ENCODE results near the gene MRPL18.
"Not testable (repeated sequence)": the region's sequence is repeated elsewhere in the genome, so short reads cannot be mapped to it uniquely, and the experiment has no call there.

The MRPL18 gene

DNA sequence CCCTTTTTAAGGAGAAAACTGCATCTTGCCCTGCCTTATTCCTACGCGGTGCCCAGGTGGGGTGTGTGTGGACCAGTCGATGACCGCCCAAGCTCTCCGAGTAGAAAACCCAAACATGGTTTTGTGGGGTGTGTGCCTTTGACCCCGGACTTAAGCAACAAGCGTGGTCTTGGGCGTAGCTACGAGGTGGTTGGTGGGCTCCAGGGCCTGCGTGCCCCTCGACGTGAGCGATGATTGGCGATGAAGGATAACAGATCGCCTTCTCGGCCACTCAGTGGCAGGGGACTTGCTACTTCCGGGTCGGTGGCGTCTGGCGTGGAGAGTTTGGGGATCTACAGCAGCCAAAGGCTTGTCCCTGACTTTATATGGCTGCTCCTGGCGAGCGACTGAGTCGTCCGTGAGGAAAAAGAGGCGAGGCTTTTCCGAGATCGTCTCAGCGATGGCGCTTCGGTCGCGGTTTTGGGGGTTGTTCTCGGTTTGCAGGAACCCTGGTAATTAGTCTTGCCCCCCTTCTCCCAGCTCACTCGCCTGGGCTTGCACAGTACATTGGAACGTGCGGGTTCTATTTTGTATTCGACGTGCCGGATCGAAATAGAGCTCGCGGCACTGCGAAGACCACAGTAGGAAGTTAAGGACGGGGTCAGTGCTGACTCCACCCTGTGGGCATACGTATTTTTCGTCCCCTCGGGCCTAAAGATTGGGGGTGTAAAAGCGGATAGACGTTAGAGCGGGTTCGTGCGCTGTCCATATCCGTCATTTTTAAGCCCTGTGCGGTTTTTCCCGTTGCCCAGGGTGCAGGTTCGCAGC is at the start of gene MRPL18:
TSS of gene MRPL18 (plus strand) at position 319 of the 807 bp plus-strand sequence. CDS start at position 440, 121 bp downstream.
- peak; percentile 92 for DNase-seq (ENCODE audit: low spot score)

DNA sequence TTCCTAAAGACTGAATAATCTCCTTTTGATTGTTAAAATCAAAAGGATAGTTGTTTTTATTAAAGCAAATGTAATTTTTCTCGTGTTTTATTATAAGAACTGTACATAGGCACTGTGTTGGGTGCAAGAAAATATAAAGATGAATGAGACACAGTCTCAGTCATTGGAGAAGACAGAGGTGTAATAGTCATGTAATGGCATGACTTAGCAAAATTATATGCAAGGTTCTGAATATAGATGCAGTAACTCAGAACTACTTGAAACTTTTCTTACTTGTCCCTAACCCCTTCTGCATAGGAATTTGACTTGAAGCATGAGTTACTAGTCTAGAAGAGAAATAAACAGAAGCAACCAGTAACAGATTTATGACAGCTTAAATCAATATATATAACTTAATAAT is 48.1 kb upstream of the MRPL18 start:
- peak; percentile 27 for DNase-seq (ENCODE audit: low spot score)

DNA sequence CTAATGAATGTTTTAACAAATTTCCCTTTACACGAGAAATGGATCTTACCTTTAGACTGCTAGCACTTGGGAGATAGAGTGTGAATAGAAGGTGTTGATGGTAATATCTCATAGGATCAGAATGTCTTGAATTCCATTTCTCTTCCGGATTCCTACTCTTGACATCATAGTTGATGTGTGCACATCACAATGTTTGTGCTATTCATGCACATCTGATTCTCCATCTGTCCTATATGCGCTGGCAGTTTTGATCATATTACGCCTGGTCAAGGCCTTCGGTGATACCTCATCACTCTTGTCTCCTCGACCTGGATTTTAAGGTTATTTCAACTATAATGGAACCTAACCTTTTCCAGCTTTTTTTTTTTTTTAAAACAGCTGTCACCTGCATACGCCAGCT is 45.2 kb upstream of the MRPL18 start:
- no peak for DNase-seq (ENCODE audit: low spot score)

DNA sequence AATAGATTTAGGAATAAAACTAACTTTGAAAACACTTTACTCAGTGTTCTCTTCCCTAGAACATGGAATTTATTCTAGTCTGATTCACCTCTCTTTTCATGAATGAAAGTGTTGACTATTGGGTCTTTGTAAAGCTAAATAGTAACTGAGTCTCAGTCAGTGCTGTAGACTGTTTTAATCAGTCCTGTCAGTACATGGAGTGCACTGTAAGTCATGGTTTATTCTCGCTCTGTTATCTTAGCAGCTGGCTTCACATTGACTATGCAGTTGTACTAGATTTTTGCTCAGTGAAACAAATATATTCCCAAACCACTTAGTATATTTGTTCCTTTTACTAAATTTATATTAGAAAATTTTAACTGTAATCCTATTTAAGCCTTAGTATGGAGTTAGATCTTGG is 43.5 kb upstream of the MRPL18 start:
- DNase-seq (ENCODE audit: low spot score) = no peak

DNA sequence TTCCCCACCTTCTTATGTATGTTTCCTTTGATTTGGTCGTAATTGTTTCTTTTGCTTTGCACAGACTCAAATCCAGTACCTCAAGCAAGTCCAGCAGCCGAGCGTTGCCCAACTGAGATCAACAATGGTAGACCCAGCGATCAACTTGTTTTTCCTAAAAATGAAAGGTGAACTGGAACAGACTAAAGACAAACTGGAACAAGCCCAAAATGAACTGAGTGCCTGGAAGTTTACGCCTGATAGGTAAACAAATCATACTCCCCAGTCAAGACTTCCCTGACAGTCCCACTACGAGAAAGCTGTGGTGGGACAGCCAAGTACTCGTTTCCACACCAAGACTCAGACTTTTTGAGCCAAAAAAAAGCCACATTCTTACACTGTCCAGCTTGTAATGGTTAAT is 42.1 kb upstream of the MRPL18 start:
- DNase-seq (ENCODE audit: low spot score) = not testable (repeated sequence)

DNA sequence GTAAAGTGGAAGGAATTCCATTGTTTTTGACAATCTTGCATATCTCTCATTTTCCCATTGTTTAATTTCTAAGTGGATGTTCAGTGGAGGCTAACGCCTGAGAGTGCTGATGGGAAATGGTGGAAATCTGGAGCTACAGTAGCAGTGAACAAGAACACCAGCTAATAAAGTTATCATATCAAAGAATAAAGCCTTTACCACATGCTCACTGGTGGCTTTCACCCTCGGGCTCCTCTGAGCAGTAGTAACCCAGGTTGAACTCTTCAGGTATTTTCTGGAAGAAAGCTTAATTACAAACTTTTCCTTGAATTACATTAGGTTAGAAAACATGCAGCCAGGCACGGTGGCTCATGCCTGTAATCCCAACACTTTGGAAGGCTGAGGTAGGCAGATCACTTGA is 38.8 kb upstream of the MRPL18 start:
- DNase-seq (ENCODE audit: low spot score) = no peak

DNA sequence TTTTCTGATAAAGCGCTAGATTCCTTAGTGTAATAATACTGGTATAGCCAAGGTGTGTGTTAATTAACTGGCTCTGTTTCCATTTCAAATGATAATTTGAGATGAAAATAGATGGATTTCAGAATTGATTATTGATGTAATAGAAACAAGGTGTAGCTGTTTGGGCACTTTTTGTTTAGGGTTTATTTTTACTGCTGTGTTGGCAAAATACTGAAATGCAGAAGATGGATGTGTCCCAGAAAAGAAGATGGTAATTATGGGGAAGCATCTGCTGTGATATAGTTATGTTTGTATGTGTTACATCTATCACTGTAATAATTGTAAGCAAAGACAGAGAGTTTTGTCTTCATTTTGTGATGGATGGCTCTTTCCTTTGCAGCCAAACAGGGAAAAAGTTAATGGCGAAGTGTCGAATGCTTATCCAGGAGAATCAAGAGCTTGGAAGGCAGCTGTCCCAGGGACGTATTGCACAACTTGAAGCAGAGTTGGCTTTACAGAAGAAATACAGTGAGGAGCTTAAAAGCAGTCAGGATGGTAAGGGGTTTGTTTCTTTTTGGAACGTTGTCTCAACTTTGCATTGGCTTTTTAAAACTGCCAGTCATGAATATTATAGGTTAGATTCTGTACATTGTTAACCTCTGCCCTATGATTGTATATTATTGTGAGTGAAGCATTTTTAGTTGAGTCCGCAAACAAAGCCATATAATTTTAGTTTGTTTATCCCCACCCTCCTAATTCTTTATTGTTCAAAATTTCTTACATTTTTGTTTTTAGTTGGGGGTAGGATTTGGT is 37.0 kb upstream of the MRPL18 start:
- no peak for DNase-seq (ENCODE audit: low spot score)

DNA sequence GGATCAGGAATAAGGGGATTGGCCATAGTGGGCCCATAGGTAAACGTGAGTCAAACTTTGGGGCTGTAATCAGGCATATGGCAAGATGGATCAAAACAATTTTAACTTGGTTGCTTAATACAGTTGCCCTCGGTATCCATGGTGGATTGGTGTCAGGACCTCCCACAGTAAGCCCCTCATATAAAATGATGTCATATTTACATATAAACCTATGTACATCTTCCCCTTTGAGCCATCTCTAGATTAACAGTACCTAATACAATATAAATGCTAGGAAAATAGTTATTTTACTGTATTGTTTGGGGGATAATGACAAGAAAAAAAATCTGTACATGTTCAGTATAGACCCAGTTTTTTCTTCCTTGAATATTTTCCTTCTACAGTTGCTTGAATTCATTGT is 35.9 kb upstream of the MRPL18 start:
- no peak for DNase-seq (ENCODE audit: low spot score)

DNA sequence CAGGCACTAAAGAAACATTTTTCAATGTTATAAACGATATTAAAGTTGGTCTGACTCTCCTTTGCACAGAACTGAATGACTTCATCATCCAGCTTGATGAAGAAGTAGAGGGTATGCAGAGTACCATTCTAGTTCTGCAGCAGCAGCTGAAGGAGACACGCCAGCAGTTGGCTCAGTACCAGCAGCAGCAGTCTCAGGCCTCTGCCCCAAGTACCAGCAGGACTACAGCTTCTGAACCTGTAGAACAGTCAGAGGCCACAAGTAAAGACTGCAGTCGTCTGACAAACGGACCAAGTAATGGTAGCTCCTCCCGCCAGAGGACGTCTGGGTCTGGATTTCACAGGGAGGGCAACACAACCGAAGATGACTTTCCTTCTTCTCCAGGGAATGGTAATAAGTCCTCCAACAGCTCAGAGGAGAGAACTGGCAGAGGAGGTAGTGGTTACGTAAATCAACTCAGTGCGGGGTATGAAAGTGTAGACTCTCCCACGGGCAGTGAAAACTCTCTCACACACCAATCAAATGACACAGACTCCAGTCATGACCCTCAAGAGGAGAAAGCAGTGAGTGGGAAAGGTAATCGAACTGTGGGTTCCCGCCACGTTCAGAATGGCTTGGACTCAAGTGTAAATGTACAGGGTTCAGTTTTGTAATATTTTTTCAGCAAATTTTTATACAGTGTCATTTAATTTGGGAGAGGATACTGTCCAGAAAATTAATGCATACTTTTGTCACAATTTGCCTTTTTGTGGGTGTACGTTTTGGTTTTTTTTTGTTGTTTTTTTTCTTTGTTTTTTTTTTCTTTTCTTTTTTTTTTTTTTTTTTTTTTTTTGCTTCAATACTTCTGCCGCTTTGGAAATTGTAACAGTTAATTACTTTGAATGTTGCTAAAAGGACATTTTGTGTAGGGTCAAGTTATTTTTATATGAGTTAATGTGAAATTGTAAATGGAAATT is 35.0 kb upstream of the MRPL18 start:
- no peak for DNase-seq (ENCODE audit: low spot score)

DNA sequence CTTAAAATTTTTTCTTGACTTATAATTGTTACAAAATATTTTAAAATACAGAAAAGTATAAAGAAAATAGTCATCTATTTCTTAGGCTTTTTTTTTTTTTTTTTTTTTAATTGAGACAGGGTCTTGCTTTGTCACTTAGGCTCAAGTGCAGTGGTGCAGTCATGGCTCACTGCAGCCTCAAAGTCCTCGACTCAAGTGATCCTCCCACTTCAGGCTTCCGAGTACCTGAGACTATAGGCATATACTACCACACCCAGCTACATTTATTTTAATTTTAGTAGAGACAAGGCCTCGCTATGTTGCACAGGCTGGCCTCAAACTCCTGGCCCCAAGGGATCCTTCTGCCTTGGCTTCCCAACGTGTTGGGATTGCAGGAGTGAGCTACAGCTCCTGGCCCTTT is 33.8 kb upstream of the MRPL18 start:
- no peak for DNase-seq (ENCODE audit: low spot score)

DNA sequence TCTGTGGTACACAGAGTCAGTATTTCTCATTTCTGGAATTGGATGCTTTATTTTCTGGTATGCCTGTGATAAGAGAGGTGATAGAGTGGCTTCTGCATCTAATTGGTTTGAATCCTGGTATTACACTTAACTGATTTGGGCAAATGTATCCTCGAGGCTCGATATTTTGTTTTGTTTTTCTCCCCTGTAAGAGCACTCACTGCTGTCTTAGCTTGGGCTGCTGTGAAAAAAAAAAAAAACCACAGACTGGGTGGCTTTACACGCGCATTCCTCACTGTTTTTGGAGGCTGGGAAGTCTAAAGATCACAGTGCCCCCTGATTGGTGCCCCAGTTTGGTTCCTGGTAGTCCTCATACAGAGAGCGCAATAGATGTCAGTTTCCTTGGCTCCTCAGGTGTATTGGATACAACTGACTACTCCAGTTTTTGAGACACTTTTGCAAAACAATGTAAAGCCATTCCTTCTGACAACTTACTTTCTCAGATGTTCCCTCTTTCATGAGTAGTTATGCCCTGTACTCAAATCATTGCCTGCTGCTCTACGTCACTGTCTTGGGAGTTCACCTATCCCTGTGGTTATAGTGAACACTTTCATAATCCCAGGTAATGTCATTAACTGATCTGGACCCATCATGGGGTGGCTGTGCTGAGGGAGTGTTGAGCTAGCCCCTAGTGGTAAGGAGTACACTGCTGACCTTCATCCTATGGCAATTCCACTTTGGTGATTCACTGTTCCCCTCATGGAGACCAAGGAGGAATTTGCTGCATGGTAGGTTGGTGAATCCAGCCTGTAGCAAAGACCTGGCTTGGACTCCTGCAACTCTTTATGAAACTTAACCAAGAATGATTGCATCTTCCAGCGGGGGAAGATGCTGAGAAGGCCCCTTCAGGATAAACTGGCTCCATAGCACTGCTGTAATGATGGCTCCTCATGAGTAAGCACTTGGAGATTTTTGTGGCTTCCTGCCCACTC is 32.0 kb upstream of the MRPL18 start:
- DNase-seq (ENCODE audit: low spot score) = no peak

DNA sequence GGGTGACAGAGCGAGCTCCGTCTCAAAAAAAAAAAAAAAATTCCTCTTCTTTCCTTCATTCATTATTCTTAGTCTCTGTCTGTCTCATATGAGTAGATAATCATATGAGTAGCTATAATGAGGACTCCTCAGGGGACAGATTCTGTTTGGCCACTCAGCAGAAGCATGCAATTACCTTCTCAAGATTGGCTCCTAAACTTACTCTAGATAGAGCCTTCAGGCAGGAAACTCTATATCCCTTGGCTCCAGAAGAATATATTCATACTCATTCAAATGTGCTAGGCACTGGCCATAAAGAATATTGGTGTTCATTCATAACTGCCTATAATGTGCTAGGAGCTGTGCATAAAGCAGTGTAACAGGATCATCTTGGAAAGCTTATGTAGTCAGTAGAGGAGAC is 30.6 kb upstream of the MRPL18 start:
- DNase-seq (ENCODE audit: low spot score) = no peak

DNA sequence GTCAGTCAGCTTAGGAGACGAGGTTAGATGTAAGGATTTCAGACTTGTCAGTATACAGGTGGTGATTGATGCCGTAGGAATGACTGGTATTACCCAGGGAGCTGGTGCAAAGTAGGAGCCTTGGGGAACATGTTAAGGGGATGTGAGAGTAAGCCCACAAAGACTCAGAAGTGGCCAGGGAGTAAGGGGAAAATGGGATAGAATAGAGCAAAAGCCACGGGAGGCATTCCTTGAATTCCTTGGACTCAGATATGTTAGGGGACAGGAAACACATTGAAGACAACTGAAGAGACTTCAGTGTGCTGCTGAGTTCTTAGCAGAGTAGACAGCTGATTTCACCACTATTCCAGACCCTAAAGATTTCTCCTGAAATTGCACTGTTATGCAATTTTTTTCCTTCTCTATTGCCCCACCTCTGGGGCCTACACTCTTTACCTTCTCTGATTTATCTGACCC is 29.6 kb upstream of the MRPL18 start:
- no peak for DNase-seq (ENCODE audit: low spot score)

DNA sequence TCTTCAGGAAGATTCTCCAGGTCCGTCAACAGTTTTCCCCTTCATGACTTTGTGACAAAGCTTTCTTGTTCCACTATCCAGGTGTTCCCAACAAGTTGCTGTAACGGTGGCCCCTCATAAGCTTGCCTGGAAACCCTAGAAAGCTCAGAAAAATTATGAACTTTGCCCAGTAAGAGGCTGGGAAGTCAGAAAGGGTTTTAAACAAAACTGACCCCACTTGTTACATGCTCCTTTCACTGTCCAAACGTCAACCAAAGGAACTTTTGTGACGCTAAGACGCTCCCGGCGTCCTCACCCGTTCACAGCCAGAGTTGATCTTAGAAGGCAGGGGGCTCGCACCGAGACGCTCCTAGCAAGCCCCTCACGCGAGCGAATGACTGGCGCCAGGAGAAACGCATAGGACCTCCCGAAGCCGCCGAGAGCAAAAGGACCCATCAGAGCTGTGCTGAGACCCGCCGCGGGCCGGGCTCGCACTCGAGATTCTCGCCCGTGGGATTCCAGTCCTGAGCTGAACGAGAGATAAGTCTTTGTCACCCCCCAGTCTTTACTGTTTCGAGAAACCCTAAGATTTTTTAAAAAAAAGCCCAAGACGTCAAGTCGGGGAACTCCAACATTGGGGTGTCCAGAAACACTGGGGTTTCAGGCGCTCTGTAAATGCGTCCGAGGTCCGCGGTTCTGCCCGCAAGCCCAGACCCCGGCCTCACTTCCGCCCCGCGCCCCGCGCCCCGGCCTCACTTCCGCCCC is 29.0 kb upstream of the MRPL18 start:
- DNase-seq (ENCODE audit: low spot score) = no peak

DNA sequence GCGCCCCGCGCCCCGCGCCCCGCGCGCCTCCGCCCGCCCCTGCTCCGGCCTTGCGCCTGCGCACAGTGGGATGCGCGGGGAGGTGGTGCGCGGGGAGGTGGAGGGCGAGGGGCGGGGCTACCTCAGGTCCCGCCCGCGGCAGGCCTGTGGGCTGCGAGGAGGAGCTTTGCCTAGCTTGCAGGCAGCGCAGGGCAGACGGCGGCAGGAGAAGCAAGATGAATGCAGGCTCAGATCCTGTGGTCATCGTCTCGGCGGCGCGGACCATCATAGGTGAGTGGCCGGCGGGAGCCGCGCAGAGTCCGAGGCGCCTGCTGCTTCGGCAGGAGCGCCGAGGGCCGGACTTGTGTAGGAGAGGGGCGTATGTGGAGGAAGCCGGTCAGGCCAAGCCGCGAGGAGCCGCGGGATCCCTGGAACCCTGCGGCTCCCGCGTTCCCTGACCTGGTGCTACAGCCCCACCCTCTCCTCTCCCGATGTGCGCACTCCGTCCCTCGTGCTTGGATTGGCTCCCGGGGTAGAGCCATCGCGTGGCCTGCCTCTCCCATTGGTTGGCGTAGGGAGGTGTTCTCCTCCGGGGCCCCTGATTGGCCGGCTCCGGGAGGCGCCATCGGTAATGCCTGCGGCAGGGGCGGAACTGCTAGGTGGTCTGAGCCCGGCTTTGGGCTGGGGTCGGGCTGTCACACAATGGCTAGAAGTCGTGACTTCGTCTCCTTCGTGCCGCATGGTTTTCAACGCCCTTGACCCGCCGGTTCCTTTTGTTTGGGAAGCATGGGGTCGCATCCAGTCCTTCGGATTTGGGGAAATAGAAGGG is 28.2 kb upstream of the MRPL18 start, which contains the start of gene ACAT2:
TSS of gene ACAT2 (plus strand) at position 173 of the 808 bp plus-strand sequence. CDS start at position 216, 43 bp downstream.
- peak; percentile 93 for DNase-seq (ENCODE audit: low spot score)

DNA sequence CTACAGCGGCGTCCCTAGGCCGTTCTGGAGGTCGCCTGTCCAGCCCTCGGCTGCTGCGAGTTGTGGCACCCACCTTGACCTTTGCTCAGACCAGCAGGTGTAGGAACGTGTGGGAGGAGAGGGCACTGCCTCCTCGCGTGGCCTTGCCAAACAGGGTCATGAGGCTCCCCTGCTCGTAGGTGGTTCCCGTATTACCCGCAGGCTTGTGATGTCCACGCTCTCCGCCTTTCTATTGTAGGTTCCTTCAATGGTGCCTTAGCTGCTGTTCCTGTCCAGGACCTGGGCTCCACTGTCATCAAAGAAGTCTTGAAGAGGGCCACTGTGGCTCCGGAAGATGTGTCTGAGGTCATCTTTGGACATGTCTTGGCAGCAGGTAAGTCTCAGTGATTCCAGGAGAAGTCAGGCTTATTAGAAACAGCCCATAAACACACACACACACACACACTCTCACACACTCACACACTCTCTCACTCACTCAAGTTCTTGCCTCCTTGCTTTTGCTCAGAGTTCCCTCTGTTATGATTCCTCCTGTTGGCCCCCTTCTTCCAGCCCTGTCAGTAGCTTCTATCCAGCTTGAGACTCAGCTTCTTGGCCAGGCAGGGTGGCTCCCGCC is 27.5 kb upstream of the MRPL18 start:
- no peak for DNase-seq (ENCODE audit: low spot score)

DNA sequence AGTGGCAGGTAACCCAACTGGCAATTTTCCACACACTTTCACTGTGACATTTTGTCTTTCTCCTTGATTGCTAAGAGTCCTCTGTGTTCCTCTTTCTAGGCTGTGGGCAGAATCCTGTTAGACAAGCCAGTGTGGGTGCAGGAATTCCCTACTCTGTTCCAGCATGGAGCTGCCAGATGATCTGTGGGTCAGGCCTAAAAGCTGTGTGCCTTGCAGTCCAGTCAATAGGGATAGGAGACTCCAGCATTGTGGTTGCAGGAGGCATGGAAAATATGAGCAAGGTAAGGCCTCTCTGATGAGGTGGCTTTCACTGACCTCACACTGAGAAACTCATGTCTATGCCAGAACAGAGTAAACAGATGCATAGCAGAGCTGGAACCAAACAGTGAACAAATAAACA is 23.4 kb upstream of the MRPL18 start:
- DNase-seq (ENCODE audit: low spot score) = no peak

DNA sequence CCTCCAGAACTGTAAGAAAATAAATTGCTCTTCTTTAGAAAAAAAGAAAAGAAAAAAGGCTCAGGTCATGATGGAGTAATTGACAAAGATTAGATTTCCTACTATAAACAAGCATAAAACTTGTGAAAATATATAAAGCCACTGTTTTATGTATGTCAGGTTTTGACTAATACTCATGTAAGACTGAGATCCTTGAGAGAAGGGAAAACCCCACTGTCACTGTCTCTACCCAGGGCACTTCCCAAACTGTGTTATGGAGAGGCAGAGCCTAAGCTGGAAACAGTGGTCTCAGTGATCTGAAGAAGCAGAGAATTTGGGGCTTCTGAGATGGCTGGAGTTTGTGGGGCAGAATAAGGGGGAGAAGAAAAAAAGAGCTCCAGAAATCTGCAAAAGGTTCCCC is 20.8 kb upstream of the MRPL18 start:
- DNase-seq (ENCODE audit: low spot score) = no peak

DNA sequence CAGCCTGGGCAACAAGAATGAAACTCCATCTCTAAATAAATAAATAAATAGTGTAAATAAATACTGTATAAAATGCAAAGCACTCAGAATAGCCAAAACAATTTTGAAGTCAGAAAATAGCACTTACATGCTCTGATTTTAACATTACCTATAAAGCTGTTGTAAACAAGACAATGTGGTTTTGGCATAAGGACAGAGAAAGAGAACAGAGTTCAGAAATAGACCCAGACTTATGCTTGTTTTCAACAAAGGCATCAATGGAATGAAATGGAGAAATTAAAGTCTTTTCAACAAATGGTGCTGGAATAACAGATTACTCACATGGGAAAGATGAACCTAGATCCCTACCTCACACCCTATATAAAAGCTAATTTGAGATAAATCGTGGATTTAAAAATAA is 18.1 kb upstream of the MRPL18 start:
- DNase-seq (ENCODE audit: low spot score) = no peak

Measured in hematopoietic multipotent progenitor cell treated with erythropoietin and hydrocortisone succinate and interleukin-3 and kit ligand, for 15 days (in vitro differentiated cells).